Medulla oblongata (tissue), 1 donor: ENCODE measurements around the gene PDE6A.

Experiments
- DNase-seq: peaks from one replicate; pipeline ENCODE4 v3.0.0-alpha.2; 2015; ENCODE audit errors: extremely low spot score

PDE6A gene

DNA sequence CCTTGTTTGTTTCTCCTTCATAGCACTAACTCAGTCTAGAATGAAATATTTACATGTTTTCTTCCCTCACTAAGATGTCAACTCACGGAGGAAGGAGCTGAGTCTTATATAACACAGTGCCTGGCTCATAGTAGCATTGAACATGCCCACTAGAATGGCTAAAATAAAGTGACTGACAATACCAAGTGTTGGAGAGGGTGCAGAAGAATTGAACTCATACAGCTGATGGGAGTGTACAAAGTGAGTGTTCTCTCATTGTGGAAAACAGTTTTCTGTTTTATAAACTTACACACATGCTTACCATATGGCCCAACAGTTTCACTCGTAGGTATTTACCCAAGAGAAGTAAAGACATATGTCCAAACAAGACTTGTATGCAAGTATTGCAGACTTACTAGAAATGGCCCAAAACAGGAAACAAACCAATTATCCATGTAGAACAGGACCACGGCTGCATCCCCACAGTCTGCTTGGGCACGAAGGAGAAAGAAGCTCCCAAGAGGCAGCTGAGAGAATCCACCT is 127.0 kb downstream of the PDE6A start:
- no peak for DNase-seq

GRCh38 chr5:149816661-149817060 is 127.9 kb downstream of the PDE6A start:
- no peak for DNase-seq

GRCh38 chr5:149811453-149811852 is 133.1 kb downstream of the PDE6A start:
- DNase-seq = no peak

GRCh38 chr5:149810856-149811255 is 133.7 kb downstream of the PDE6A start:
- DNase-seq = no peak

- no peak for DNase-seq
These were observed 134.5 kb downstream of the PDE6A start for GRCh38 chr5:149809931-149810691.

DNA sequence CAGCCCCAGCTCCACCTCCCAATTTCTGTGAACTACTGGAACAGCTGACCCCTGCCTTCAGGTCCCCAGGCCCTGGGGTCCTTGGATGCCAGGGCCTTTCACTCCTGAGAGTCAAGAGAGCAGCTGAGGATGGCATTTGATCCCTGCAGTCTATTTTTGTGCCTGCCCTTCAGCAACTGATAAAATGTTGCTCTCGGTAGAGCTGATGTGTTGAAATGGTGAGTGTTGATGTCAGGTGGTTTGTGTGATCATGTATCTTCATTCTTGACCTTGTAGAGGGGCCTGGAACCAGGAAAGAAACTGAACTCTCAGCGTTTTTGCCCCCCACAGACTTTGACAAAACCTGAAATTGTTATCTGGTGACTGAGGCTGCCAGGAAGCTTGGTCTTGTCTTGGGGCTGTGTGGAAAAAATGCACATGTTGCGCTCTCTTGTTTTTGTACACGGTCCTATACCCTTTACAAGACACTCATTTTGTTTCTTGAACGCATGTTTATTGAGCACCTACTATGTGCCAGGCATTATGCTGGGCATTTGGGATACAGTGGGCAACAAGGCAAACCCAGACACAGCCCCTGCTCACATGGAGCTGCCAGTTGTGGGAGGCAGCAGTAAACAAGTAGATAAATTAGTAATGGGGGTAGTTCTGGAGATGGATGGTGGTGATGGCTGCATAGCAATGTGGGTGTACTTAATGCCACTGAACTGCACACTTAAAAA is 136.2 kb downstream of the PDE6A start:
- DNase-seq = no peak
